ENCODE data around the gene EPB41L5. TPM values are rescaled to one million over a fixed set of nuclear protein-coding genes. Genes with fewer than 3 reads are reported as not detected.
"Not testable (repeated sequence)": the region's sequence is repeated elsewhere in the genome, so short reads cannot be mapped to it uniquely, and the experiment has no call there.

EPB41L5 gene
- total and polyA plus RNA-seq, 10 donors: 0.97 to 10.5 (median 8.5) TPM

GRCh38 chr2:120020554-120020953 lies 7.7 kb downstream of the EPB41L5 start:
- Histone ChIP-seq H3K9me3 (peaks cover 0 to 22% (median 6%) of the 10 kb centered on the region in 8 donors), H3K27ac (no peak overlapping the region), H3K36me3 (peaks cover 0 to 6% (median 0%) of the 10 kb centered on the region in 6 donors), H3K27me3 (replicated peaks in 1 of 7) (no peaks in the 10 kb centered on the region), H3K4me3 (no peak overlapping the region), H3K4me1 (no peaks in the 10 kb centered on the region)
- TF ChIP-seq POLR2A (IDR thresholded peaks at IDR 0.05): no peak
- no peak for DNase-seq
- intact Hi-C loops (cut with DNase I; ENCODE audit: low total_unique reads): no loop called here
- WGBS, 5 donors: 81 to 85% (median 84%) methylated on average over 1 of the region's 1 CpG

GRCh38 chr2:120022505-120022904 lies 9.6 kb downstream of the EPB41L5 start:
- H3K27ac ChIP-seq; DNase-seq; H3K36me3 ChIP-seq; H3K27me3 ChIP-seq (replicated peaks in 1 of 7); H3K4me3 ChIP-seq; intact Hi-C loops (cut with DNase I; ENCODE audit: low total_unique reads); H3K4me1 ChIP-seq: not testable (repeated sequence)
- peaks cover 0 to 25% (median 9%) of the 10 kb centered on the region in 8 donors for H3K9me3 ChIP-seq
- WGBS, 5 donors: 90 to 100% (median 96%) methylated on average over 1 of the region's 1 CpG

- no peak for TF ChIP-seq POLR2AphosphoS5 (IDR thresholded peaks at IDR 0.05)
- TF ChIP-seq, protein P1, sequence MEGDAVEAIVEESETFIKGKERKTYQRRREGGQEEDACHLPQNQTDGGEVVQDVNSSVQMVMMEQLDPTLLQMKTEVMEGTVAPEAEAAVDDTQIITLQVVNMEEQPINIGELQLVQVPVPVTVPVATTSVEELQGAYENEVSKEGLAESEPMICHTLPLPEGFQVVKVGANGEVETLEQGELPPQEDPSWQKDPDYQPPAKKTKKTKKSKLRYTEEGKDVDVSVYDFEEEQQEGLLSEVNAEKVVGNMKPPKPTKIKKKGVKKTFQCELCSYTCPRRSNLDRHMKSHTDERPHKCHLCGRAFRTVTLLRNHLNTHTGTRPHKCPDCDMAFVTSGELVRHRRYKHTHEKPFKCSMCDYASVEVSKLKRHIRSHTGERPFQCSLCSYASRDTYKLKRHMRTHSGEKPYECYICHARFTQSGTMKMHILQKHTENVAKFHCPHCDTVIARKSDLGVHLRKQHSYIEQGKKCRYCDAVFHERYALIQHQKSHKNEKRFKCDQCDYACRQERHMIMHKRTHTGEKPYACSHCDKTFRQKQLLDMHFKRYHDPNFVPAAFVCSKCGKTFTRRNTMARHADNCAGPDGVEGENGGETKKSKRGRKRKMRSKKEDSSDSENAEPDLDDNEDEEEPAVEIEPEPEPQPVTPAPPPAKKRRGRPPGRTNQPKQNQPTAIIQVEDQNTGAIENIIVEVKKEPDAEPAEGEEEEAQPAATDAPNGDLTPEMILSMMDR (IDR thresholded peaks at IDR 0.05 in 8 of 11, conservative IDR thresholded peaks at IDR 0.05 in 3 of 11): no peak
- TF ChIP-seq POLR2A (IDR thresholded peaks at IDR 0.05): no peak
- Histone ChIP-seq H3K4me1 (no peaks in the 10 kb centered on the region), H3K27ac (no peak overlapping the region), H3K4me3 (no peak overlapping the region), H3K36me3 (peaks cover 0 to 6% (median 0%) of the 10 kb centered on the region in 6 donors), H3K9me3 (peaks cover 0 to 25% (median 9%) of the 10 kb centered on the region in 8 donors), H3K27me3 (replicated peaks in 1 of 7) (no peaks in the 10 kb centered on the region)
- no peak for DNase-seq
- intact Hi-C loops (cut with DNase I; ENCODE audit: low total_unique reads): no loop called here
- 97 to 100% (median 97%) methylated on average over 2 of the region's 2 CpGs for WGBS, 5 donors
Observed at GRCh38 chr2:120026890-120027289, 14.0 kb downstream of the EPB41L5 start.

- no peak overlapping the region for H3K4me3 ChIP-seq
- DNase-seq: no peak
- intact Hi-C loops (cut with DNase I; ENCODE audit: low total_unique reads): no loop called here
- WGBS, 5 donors: 90 to 97% (median 90%) methylated on average over 5 of the region's 5 CpGs
- H3K9me3 ChIP-seq: peaks cover 0 to 18% (median 9%) of the 10 kb centered on the region in 8 donors
- no peaks in the 10 kb centered on the region for H3K4me1 ChIP-seq
- H3K36me3 ChIP-seq: peaks cover 0 to 6% (median 0%) of the 10 kb centered on the region in 6 donors
- H3K27me3 ChIP-seq (replicated peaks in 1 of 7): no peaks in the 10 kb centered on the region
- no peak for TF ChIP-seq POLR2AphosphoS5 (IDR thresholded peaks at IDR 0.05)
- no peak for TF ChIP-seq POLR2A (IDR thresholded peaks at IDR 0.05)
- TF ChIP-seq, protein P1 (IDR thresholded peaks at IDR 0.05 in 8 of 11, conservative IDR thresholded peaks at IDR 0.05 in 3 of 11): no peak
- no peak overlapping the region for H3K27ac ChIP-seq
Observed at GRCh38 chr2:120028795-120029194, 15.9 kb downstream of the EPB41L5 start.

- H3K4me3 ChIP-seq: no peak overlapping the region
- no peaks in the 10 kb centered on the region for H3K4me1 ChIP-seq
- TF ChIP-seq POLR2A (IDR thresholded peaks at IDR 0.05): no peak
- no peak for TF ChIP-seq POLR2AphosphoS5 (IDR thresholded peaks at IDR 0.05)
- TF ChIP-seq, protein P1 (IDR thresholded peaks at IDR 0.05 in 8 of 11, conservative IDR thresholded peaks at IDR 0.05 in 3 of 11): no peak
- H3K9me3 ChIP-seq: peaks cover 0 to 10% (median 5%) of the 10 kb centered on the region in 8 donors
- no peaks in the 10 kb centered on the region for H3K27me3 ChIP-seq (replicated peaks in 1 of 7)
- intact Hi-C loops (cut with DNase I; ENCODE audit: low total_unique reads): no loop called here
- H3K27ac ChIP-seq: no peak overlapping the region
- WGBS, 5 donors: 86 to 95% (median 92%) methylated on average over 15 of the region's 15 CpGs
- no peak for DNase-seq
- H3K36me3 ChIP-seq: peaks cover 0 to under 1% (median 0%) of the 10 kb centered on the region in 6 donors
Observed at GRCh38 chr2:120029672-120030640, 17.1 kb downstream of the EPB41L5 start.

Data from spleen (tissue), 11 donors.